HCT116 (cell line): ENCODE data around the gene GLOD4. TPM values are rescaled to one million over a fixed set of nuclear protein-coding genes. Genes with fewer than 3 reads are reported as not detected.

Source experiments
- ATAC-seq: fragments of 200-7000 bp; cut with Tn5 transposase; 2 replicates; pipeline ENCODE4 v1.9.1; 2020; ENCODE audit warnings: mild to moderate bottlenecking, moderate library complexity
- BruUV-seq: library from RNA; stranded (reverse); fragments of 400-500 nt; replicated peaks from 2 replicates; lab custom pipeline; 2021; lab: Mats Ljungman, UMichigan
- CTCF ChIA-PET: fragments of 300-600 bp; sonication (Branson Sonifier 250); formaldehyde crosslinking; loops from one replicate; lab custom pipeline; 2021; ENCODE audit warnings: antibody characterized with exemption; lab: Charles Lee
- POLR2A ChIA-PET: fragments of 300-600, 350-600 bp; sonication (Branson Sonifier 250); formaldehyde crosslinking; loops from one replicate; lab custom pipeline; 2021; ENCODE audit warnings: antibody characterized with exemption; lab: Charles Lee
- RAD21 ChIA-PET, 2 experiments: fragments of 300-600 bp; sonication (Branson Sonifier 250); formaldehyde crosslinking; loops; one replicate each; lab custom pipeline; 2023; ENCODE audit warnings: low total read pairs in 2 of 2; ENCODE audit not compliant: uncharacterized antibody in 2 of 2, unreplicated experiment in 2 of 2, low non-redundant PET in 1 of 2; lab: Charles Lee
- DNase-seq: peaks from one replicate; pipeline ENCODE4 v3.0.0-alpha.2; 2010; ENCODE audit warnings: low read depth, low spot score
- H2AFZ ChIP-seq: fragments of 200-600 bp; shearing (Covaris generic), sonication (generic); 2 replicates; pipeline ENCODE4 v1.6.1; 2017; ENCODE audit warnings: low read depth, mixed run types, mixed read lengths, antibody characterized with exemption, low read length; ENCODE audit not compliant: poor library complexity, severe bottlenecking
- H3K27ac ChIP-seq: 2 replicates; pipeline ENCODE4 v1.5.1; 2012; ENCODE audit warnings: low read depth, low read length
- H3K27me3 ChIP-seq: fragments of 200-600 bp; sonication (generic); 2 replicates; pipeline ENCODE4 v1.6.1; 2016; ENCODE audit warnings: mixed run types, low read length, mixed read lengths; ENCODE audit not compliant: insufficient read depth
- H3K36me3 ChIP-seq, 2 experiments: fragments of 200-500 bp in 1 of 2; fragments of 200-600 bp in 1 of 2; sonication (Bioruptor generic) in 1 of 2; sonication (generic) in 1 of 2; 2 replicates each; pipeline versions ENCODE4 v1.5.1 to v1.6.1; 2014 to 2016; ENCODE audit warnings: low read length in 2 of 2, inconsistent platforms in 1 of 2, mixed read lengths in 1 of 2, mixed run types in 1 of 2; ENCODE audit not compliant: insufficient read depth in 2 of 2, control insufficient read depth in 1 of 2
- H3K4me1 ChIP-seq, 2 experiments: fragments of 200-600 bp in 1 of 2; sonication (generic) in 1 of 2; 2 replicates each; pipeline versions ENCODE4 v1.5.1 to v1.6.1; 2012 to 2017; ENCODE audit warnings: low read length in 2 of 2, inconsistent platforms in 1 of 2, mild to moderate bottlenecking in 1 of 2, mixed read lengths in 1 of 2, mixed run types in 1 of 2, moderate library complexity in 1 of 2; ENCODE audit not compliant: insufficient read depth in 2 of 2, control insufficient read depth in 1 of 2
- H3K4me2 ChIP-seq: fragments of 200-600 bp; sonication (generic); 2 replicates; pipeline ENCODE4 v1.6.1; 2017; ENCODE audit warnings: mixed run types, low read length, mixed read lengths
- H3K4me3 ChIP-seq, 2 experiments: fragments of 200-600 bp in 1 of 2; sonication (generic) in 1 of 2; replicated peaks in 1 of 2; 2 replicates each; pipeline ENCODE4 v1.5.1; 2011 to 2016; ENCODE audit warnings: low read length in 2 of 2, control low read depth in 1 of 2, low read depth in 1 of 2, mild to moderate bottlenecking in 1 of 2, mixed read lengths in 1 of 2, mixed run types in 1 of 2
- H3K79me2 ChIP-seq: fragments of 200-600 bp; sonication (generic); 2 replicates; pipeline ENCODE4 v1.6.1; 2017; ENCODE audit warnings: mild to moderate bottlenecking, mixed run types, low read length, moderate library complexity, mixed read lengths; ENCODE audit not compliant: insufficient read depth
- H3K9ac ChIP-seq: fragments of 200-600 bp; sonication (generic); 2 replicates; pipeline ENCODE4 v1.6.1; 2016; ENCODE audit warnings: low read length, mixed read lengths
- H3K9me2 ChIP-seq: fragments of 200-600 bp; sonication (generic), shearing (Covaris generic); 2 replicates; pipeline ENCODE4 v1.6.1; 2017; ENCODE audit warnings: mixed run types, mild to moderate bottlenecking, moderate library complexity; ENCODE audit not compliant: insufficient read depth
- H3K9me3 ChIP-seq, 2 experiments: fragments of 200-500 bp in 1 of 2; fragments of 200-600 bp in 1 of 2; sonication (Bioruptor generic) in 1 of 2; sonication (generic) in 1 of 2; 2 replicates each; pipeline ENCODE4 v1.6.1; 2014 to 2017; ENCODE audit warnings: low read length in 2 of 2, mixed read lengths in 2 of 2, inconsistent platforms in 1 of 2, low read depth in 1 of 2, mild to moderate bottlenecking in 1 of 2, mixed run types in 1 of 2, moderate library complexity in 1 of 2; ENCODE audit not compliant: control insufficient read depth in 1 of 2, insufficient read depth in 1 of 2
- H4K20me1 ChIP-seq: fragments of 200-600 bp; sonication (generic), shearing (Covaris generic); 2 replicates; pipeline ENCODE4 v1.6.1; 2017; ENCODE audit warnings: mixed run types, mild to moderate bottlenecking, moderate library complexity; ENCODE audit not compliant: insufficient read depth
- ATF3 ChIP-seq: IDR thresholded peaks from 2 replicates; pipeline ENCODE4 v1.6.1; 2012
- CEBPB ChIP-seq: IDR thresholded peaks from 2 replicates; pipeline ENCODE4 v1.6.1; 2012; ENCODE audit warnings: low read depth
- CTCF ChIP-seq, 3 experiments: fragments of 200-600 bp in 1 of 3; sonication (generic) in 1 of 3; IDR thresholded peaks in 2 of 3; conservative IDR thresholded peaks in 1 of 3; 2 replicates each; pipeline ENCODE4 v1.5.1; 2012 to 2017; ENCODE audit warnings: low read depth in 2 of 3, low read length in 2 of 3, antibody characterized with exemption in 1 of 3, borderline replicate concordance in 1 of 3, control low read depth in 1 of 3, mild to moderate bottlenecking in 1 of 3, mixed read lengths in 1 of 3, mixed run types in 1 of 3, moderate library complexity in 1 of 3; ENCODE audit not compliant: insufficient read depth in 1 of 3
- ELF1 ChIP-seq: IDR thresholded peaks from 2 replicates; pipeline ENCODE4 v1.6.1; 2012; ENCODE audit warnings: low read depth, borderline replicate concordance
- JUND ChIP-seq: IDR thresholded peaks from 2 replicates; pipeline ENCODE4 v1.6.1; 2012
- POLR2A ChIP-seq: IDR thresholded peaks from 2 replicates; pipeline ENCODE4 v1.7.0; 2011; ENCODE audit warnings: borderline replicate concordance; ENCODE audit not compliant: insufficient read depth, insufficient read length; ENCODE audit errors: extremely low read depth
- POLR2AphosphoS5 ChIP-seq: IDR thresholded peaks from 2 replicates; pipeline ENCODE4 v1.6.1; 2011; ENCODE audit warnings: mild to moderate bottlenecking, low read depth, low read length, moderate library complexity
- RAD21 ChIP-seq: IDR thresholded peaks from 2 replicates; pipeline ENCODE4 v1.6.1; 2012; ENCODE audit warnings: low read depth, mild to moderate bottlenecking
- SP1 ChIP-seq: IDR thresholded peaks from 2 replicates; pipeline ENCODE4 v1.6.1; 2012; ENCODE audit warnings: low read depth
- SRF ChIP-seq: IDR thresholded peaks from 2 replicates; pipeline ENCODE4 v1.6.1; 2012; ENCODE audit warnings: low read depth
- TCF7L2 ChIP-seq: IDR thresholded peaks from 2 replicates; pipeline ENCODE4 v1.7.0; 2011; ENCODE audit warnings: borderline replicate concordance, inconsistent platforms; ENCODE audit not compliant: insufficient read depth, insufficient read length; ENCODE audit errors: extremely low read depth
- ZNF274 ChIP-seq: fragments of 200-500 bp; sonication (Bioruptor generic); IDR thresholded peaks from 2 replicates; pipeline ENCODE4 v1.6.1; 2014; ENCODE audit warnings: mild to moderate bottlenecking, low read depth, low read length, inconsistent platforms
- intact Hi-C: fragments of 100-400 bp; cut with micrococcal nuclease; formaldehyde crosslinking; loops from 2 replicates; pipeline ENCODE4 v1.10.0; 2022
- total RNA-seq: library from RNA; stranded (reverse); gene quantifications from one replicate; pipeline ENCODE4 v1.2.1, GENCODE V29; 2021; ENCODE audit not compliant: unreplicated experiment

The GLOD4 gene
- total RNA-seq, 1 experiment from 2014 or later: 80.7 TPM

GRCh38 chr17:826778-827177 lies 44.7 kb upstream of the GLOD4 start (continued):
- no peak for TF ChIP-seq SP1
- TF ChIP-seq TCF7L2: no peak
- TF ChIP-seq POLR2A: no peak
- no peak for TF ChIP-seq ZNF274

- Histone ChIP-seq H4K20me1 (no peaks in the 10 kb centered on the region), H3K79me2 (peaks cover 15% of the 10 kb centered on the region), H2AFZ (no peak overlapping the region), H3K9me2 (no peaks in the 10 kb centered on the region), H3K9me3 (no peaks in the 10 kb centered on the region), H3K27me3 (no peaks in the 10 kb centered on the region), H3K36me3 (peaks cover 4% of the 10 kb centered on the region in 2 experiments; a peak in 1 of 4 replicates), H3K4me1 (peaks cover 5 to 9% of the 10 kb centered on the region in 2 experiments; a peak in 3 of 4 replicates), H3K4me3 (no peak overlapping the region), H3K27ac (no peak overlapping the region), H3K4me2 (no peak overlapping the region), H3K9ac (no peak overlapping the region)
- ChIA-PET POLR2A (no interaction called here), CTCF (no interaction called here), RAD21 (no interaction called here)
- BruUV-seq: no TSS peak
- ATAC-seq: no peak
- DNase-seq: no peak
- no peak for TF ChIP-seq RAD21
- TF ChIP-seq TCF7L2: no peak
- no peak for TF ChIP-seq CEBPB
- no peak for TF ChIP-seq SRF
- TF ChIP-seq POLR2AphosphoS5: no peak
- no peak for TF ChIP-seq ELF1
- TF ChIP-seq POLR2A: no peak
- TF ChIP-seq JUND: no peak
- TF ChIP-seq ZNF274: no peak
- TF ChIP-seq ATF3: no peak
- no peak for TF ChIP-seq CTCF (IDR thresholded peaks at IDR 0.05 in 2 of 3, conservative IDR thresholded peaks at IDR 0.05 in 1 of 3; ENCODE audit: borderline replicate concordance in 1 of 3, insufficient read depth in 1 of 3, low read depth in 2 of 3, low read length in 2 of 3)
- intact Hi-C loops: no loop called here
These were observed 43.1 kb upstream of the GLOD4 start for GRCh38 chr17:825216-825615.
